ENCODE data around the gene UTS2R. TPM values are rescaled to one million over a fixed set of nuclear protein-coding genes. Genes with fewer than 3 reads are reported as not detected.

The UTS2R gene
- total RNA-seq, 1 experiment from 2014 or later = 0.46 TPM

DNA sequence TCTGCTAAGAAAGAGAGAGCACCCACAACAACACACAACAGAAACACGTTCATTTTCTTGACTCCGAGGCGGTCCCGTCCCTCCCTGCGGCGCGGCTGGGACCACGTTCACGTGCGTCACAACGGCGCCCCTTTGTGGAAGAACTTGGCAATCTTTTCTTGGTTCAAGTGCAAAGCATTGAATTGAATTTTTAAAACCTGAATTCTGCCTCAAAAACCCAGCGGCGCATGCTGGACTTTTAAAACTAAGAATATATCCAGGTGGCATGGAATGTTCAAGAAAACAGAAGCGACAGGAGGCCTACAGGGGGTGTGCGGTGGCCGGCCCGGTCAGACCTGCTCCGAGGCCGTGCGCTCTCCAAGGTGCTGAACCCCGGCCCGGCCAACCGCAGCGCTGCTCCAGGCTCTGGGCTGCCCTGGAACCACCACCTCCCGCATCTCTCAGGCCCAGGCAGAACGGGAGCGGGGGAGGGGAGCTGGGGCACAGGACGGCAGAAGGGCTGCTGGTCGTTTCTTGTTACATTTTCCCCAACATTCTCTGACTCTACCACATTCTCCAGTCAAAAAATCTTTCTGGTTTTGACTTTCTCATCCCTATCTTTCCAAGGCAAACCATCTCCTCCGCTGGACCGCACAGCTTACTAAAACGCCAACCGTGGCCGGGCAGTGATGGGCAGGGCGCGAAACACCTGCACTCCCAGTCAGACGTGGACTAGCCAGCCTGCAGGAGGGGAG is 43.1 kb downstream of the UTS2R start (continued):
- TF ChIP-seq ZNF425 (CRISPR knock-in tag; conservative IDR thresholded peaks at IDR 0.05) (no peak), NFE2L1 (CRISPR knock-in tag; IDR thresholded peaks at IDR 0.05) (peak; percentile 75; the same call in 1 of the 2 replicates), IRF2 (CRISPR knock-in tag; IDR thresholded peaks at IDR 0.05; ENCODE audit: borderline replicate concordance, low read depth) (no peak), KAT7 (CRISPR knock-in tag; IDR thresholded peaks at IDR 0.05; ENCODE audit: borderline replicate concordance) (0 out of 2 replicates have a peak, but pooled peaks have one; percentile 67), ESRRA (CRISPR knock-in tag; IDR thresholded peaks at IDR 0.05; ENCODE audit: borderline replicate concordance) (peak; percentile 87; the same call in 1 of the 2 replicates), PRRX2 (CRISPR knock-in tag; IDR thresholded peaks at IDR 0.05) (no peak), MAX (CRISPR knock-in tag; IDR thresholded peaks at IDR 0.05) (peak; percentile 62; the same call in 1 of the 2 replicates), JUN (CRISPR knock-in tag; IDR thresholded peaks at IDR 0.05) (peak; percentile 93), IRF1 (CRISPR knock-in tag; IDR thresholded peaks at IDR 0.05) (peak; percentile 93), ATF2 (CRISPR knock-in tag; IDR thresholded peaks at IDR 0.05; ENCODE audit: borderline replicate concordance, low read depth) (0 out of 2 replicates have a peak, but pooled peaks have one; percentile 32), HMGA2 (CRISPR knock-in tag; IDR thresholded peaks at IDR 0.05) (no peak), ZNF138 (CRISPR knock-in tag; conservative IDR thresholded peaks at IDR 0.05) (no peak), TP53 (CRISPR knock-in tag; IDR thresholded peaks at IDR 0.05) (peak; percentile 93), CBFB (CRISPR knock-in tag; IDR thresholded peaks at IDR 0.05; ENCODE audit: low read depth) (no peak), AFF4 (CRISPR knock-in tag; IDR thresholded peaks at IDR 0.05; ENCODE audit: borderline replicate concordance) (no peak), ATF3 (CRISPR knock-in tag; conservative IDR thresholded peaks at IDR 0.05) (no peak), NFATC4 (CRISPR knock-in tag; IDR thresholded peaks at IDR 0.05) (no peak), TCF7 (CRISPR knock-in tag; IDR thresholded peaks at IDR 0.05; ENCODE audit: low read depth) (no peak; the same call in 1 of the 2 replicates)
- TF ChIP-seq, protein P1, sequence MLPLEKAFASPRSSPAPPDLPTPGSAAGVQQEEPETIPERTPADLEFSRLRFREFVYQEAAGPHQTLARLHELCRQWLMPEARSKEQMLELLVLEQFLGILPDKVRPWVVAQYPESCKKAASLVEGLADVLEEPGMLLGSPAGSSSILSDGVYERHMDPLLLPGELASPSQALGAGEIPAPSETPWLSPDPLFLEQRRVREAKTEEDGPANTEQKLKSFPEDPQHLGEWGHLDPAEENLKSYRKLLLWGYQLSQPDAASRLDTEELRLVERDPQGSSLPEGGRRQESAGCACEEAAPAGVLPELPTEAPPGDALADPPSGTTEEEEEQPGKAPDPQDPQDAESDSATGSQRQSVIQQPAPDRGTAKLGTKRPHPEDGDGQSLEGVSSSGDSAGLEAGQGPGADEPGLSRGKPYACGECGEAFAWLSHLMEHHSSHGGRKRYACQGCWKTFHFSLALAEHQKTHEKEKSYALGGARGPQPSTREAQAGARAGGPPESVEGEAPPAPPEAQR (CRISPR knock-in tag; IDR thresholded peaks at IDR 0.05) = no peak
- TF ChIP-seq, protein P2, sequence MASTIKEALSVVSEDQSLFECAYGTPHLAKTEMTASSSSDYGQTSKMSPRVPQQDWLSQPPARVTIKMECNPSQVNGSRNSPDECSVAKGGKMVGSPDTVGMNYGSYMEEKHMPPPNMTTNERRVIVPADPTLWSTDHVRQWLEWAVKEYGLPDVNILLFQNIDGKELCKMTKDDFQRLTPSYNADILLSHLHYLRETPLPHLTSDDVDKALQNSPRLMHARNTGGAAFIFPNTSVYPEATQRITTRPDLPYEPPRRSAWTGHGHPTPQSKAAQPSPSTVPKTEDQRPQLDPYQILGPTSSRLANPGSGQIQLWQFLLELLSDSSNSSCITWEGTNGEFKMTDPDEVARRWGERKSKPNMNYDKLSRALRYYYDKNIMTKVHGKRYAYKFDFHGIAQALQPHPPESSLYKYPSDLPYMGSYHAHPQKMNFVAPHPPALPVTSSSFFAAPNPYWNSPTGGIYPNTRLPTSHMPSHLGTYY (CRISPR knock-in tag; IDR thresholded peaks at IDR 0.05) = no peak
- TF ChIP-seq, protein P3, sequence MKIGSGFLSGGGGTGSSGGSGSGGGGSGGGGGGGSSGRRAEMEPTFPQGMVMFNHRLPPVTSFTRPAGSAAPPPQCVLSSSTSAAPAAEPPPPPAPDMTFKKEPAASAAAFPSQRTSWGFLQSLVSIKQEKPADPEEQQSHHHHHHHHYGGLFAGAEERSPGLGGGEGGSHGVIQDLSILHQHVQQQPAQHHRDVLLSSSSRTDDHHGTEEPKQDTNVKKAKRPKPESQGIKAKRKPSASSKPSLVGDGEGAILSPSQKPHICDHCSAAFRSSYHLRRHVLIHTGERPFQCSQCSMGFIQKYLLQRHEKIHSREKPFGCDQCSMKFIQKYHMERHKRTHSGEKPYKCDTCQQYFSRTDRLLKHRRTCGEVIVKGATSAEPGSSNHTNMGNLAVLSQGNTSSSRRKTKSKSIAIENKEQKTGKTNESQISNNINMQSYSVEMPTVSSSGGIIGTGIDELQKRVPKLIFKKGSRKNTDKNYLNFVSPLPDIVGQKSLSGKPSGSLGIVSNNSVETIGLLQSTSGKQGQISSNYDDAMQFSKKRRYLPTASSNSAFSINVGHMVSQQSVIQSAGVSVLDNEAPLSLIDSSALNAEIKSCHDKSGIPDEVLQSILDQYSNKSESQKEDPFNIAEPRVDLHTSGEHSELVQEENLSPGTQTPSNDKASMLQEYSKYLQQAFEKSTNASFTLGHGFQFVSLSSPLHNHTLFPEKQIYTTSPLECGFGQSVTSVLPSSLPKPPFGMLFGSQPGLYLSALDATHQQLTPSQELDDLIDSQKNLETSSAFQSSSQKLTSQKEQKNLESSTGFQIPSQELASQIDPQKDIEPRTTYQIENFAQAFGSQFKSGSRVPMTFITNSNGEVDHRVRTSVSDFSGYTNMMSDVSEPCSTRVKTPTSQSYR (CRISPR knock-in tag; IDR thresholded peaks at IDR 0.05) = peak; percentile 84; the same call in 1 of the 2 replicates
- TF ChIP-seq, protein P4, sequence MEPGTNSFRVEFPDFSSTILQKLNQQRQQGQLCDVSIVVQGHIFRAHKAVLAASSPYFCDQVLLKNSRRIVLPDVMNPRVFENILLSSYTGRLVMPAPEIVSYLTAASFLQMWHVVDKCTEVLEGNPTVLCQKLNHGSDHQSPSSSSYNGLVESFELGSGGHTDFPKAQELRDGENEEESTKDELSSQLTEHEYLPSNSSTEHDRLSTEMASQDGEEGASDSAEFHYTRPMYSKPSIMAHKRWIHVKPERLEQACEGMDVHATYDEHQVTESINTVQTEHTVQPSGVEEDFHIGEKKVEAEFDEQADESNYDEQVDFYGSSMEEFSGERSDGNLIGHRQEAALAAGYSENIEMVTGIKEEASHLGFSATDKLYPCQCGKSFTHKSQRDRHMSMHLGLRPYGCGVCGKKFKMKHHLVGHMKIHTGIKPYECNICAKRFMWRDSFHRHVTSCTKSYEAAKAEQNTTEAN (CRISPR knock-in tag; IDR thresholded peaks at IDR 0.05) = peak; percentile 67; the same call in 1 of the 2 replicates

Data from WTC11 (cell line).